Keratinocyte (primary cell): ENCODE data around the gene MED9. TPM values are rescaled to one million over a fixed set of nuclear protein-coding genes. Genes with fewer than 3 reads are reported as not detected.

ENCODE experiments used
- DNase-seq: peaks from one replicate; pipeline ENCODE4 v3.0.0-alpha.2; 2011; ENCODE audit warnings: low read depth, missing footprints, low spot score
- FAIRE-seq: peaks from 2 replicates; lab custom pipeline; 2011; peaks lifted over from hg19 to GRCh38; lab: Jason Lieb, UNC
- H2AFZ ChIP-seq: 2 replicates; pipeline ENCODE4 v1.6.0; 2012; ENCODE audit warnings: low read length, control low read depth, inconsistent platforms; ENCODE audit not compliant: control insufficient read depth
- H3K27ac ChIP-seq: 2 replicates; pipeline ENCODE4 v1.5.1; 2011; ENCODE audit warnings: low read length; ENCODE audit not compliant: control insufficient read depth, insufficient read depth
- H3K27me3 ChIP-seq: 3 replicates; pipeline ENCODE4 v1.6.0; 2011; ENCODE audit warnings: low read length; ENCODE audit not compliant: control insufficient read depth, insufficient read depth; ENCODE audit errors: extremely low read depth
- H3K36me3 ChIP-seq, 2 experiments: 2 replicates in 1 of 2; 3 replicates in 1 of 2; pipeline ENCODE4 v1.5.1; 2011; ENCODE audit warnings: low read length in 2 of 2, mild to moderate bottlenecking in 1 of 2; ENCODE audit not compliant: control insufficient read depth in 2 of 2, insufficient read depth in 2 of 2; ENCODE audit errors: extremely low read depth in 1 of 2
- H3K4me1 ChIP-seq: 3 replicates; pipeline ENCODE4 v1.5.1; 2011; ENCODE audit warnings: low read length; ENCODE audit not compliant: control insufficient read depth, insufficient read depth; ENCODE audit errors: extremely low read depth
- H3K4me2 ChIP-seq: 3 replicates; pipeline ENCODE4 v1.6.0; 2011; ENCODE audit warnings: low read depth, low read length; ENCODE audit not compliant: control insufficient read depth, insufficient read depth; ENCODE audit errors: extremely low read depth
- H3K4me3 ChIP-seq, 3 experiments: fragments of 200-600 bp in 1 of 3; sonication (generic) in 1 of 3; 2 replicates in 2 of 3; 3 replicates in 1 of 3; pipeline ENCODE4 v1.5.1; 2011 to 2016; ENCODE audit warnings: low read length in 3 of 3, mild to moderate bottlenecking in 3 of 3, control low read depth in 2 of 3, inconsistent platforms in 1 of 3, low read depth in 1 of 3, mixed read lengths in 1 of 3, mixed run types in 1 of 3, moderate library complexity in 1 of 3; ENCODE audit not compliant: control insufficient read depth in 2 of 3, insufficient read depth in 2 of 3; ENCODE audit errors: extremely low read depth in 1 of 3
- H3K79me2 ChIP-seq: 2 replicates; pipeline ENCODE4 v1.6.0; 2012; ENCODE audit warnings: low read length; ENCODE audit not compliant: control insufficient read depth, insufficient read depth
- H3K9ac ChIP-seq: 3 replicates; pipeline ENCODE4 v1.6.0; 2011; ENCODE audit warnings: low read length; ENCODE audit not compliant: control insufficient read depth, insufficient read depth; ENCODE audit errors: extremely low read depth
- H3K9me1 ChIP-seq: 3 replicates; pipeline ENCODE4 v1.6.0; 2011; ENCODE audit warnings: low read length; ENCODE audit not compliant: control insufficient read depth, insufficient read depth; ENCODE audit errors: extremely low read depth
- H3K9me3 ChIP-seq: 2 replicates; pipeline ENCODE4 v1.5.1; 2012; ENCODE audit warnings: low read depth, low read length; ENCODE audit not compliant: control insufficient read depth
- H4K20me1 ChIP-seq: 3 replicates; pipeline ENCODE4 v1.6.0; 2011; ENCODE audit warnings: low read length; ENCODE audit not compliant: control insufficient read depth, insufficient read depth; ENCODE audit errors: extremely low read depth
- EZH2 ChIP-seq: IDR thresholded peaks from one replicate; pipeline ENCODE4 v1.6.1; 2012; ENCODE audit warnings: inconsistent platforms, mild to moderate bottlenecking, low read length, moderate library complexity
- dilution Hi-C: fragments of 300-500 bp; cut with MboI; formaldehyde crosslinking; loops from one replicate; pipeline ENCODE4 v1.7.0; 2020; ENCODE audit warnings: low sequenced_read_pairs; ENCODE audit not compliant: extremely low pct_ligation_motif_present
- polyA plus RNA-seq, 5 experiments: library from polyadenylated mRNA; depleted of rRNA in 3 of 5; stranded (reverse) in 3 of 5; stranded (forward) in 1 of 5; unstranded in 1 of 5; fragments of >200 nt; gene quantifications; 1 replicate in 1 of 5; 2 replicates in 3 of 5; 3 replicates in 1 of 5; pipeline versions ENCODE4 v1.2.1 to v1.2.3, GENCODE V29; 2011 to 2012; ENCODE audit warnings: missing spikeins in 2 of 5, low read depth in 1 of 5, low replicate concordance in 1 of 5
- TF ChIP-seq, protein P1 (sequence below), 3 experiments: IDR thresholded peaks in 1 of 3; conservative IDR thresholded peaks in 1 of 3; optimal IDR thresholded peaks in 1 of 3; 2 replicates in 2 of 3; 3 replicates in 1 of 3; pipeline versions ENCODE3 to v1.5.1; 2011; ENCODE audit warnings: low read length in 3 of 3, mild to moderate bottlenecking in 3 of 3, moderate library complexity in 2 of 3, control low read depth in 1 of 3, inconsistent platforms in 1 of 3; ENCODE audit not compliant: insufficient read depth in 2 of 3; ENCODE audit errors: extremely low read depth in 1 of 3

MED9 gene
- polyA plus RNA-seq, 1 donor (not counting 4 experiments of a cell fraction or from before 2014, with no cell fraction given), result 6.9 TPM

DNA sequence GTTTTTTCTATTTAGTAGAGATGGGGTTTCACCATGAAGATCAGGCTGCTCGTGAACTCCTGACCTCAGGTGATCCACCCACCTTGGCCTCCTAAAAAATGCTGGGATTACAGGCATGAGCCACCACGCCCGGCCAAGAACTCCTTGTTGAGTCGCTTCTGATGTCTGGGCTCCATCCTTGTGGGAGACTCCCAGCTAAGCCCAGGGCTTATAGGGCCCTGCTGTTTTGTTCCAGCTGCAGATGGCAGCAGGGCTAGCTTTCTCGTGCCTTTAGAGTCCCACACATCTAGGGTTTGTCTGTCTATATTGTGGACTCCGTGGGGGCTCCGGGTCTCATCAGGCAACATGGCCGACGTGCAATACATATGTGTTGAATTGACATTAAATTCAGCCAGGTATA lies 39.3 kb upstream of the MED9 start:
- Histone ChIP-seq H3K9me1 (no peaks in the 10 kb centered on the region), H4K20me1 (no peaks in the 10 kb centered on the region), H3K4me2 (no peak overlapping the region), H3K27me3 (peaks cover 7% of the 10 kb centered on the region), H3K9ac (no peak overlapping the region), H3K27ac (no peak overlapping the region), H3K4me3 (no peak overlapping the region), H3K36me3 (no peaks in the 10 kb centered on the region), H3K9me3 (no peaks in the 10 kb centered on the region), H2AFZ (no peak overlapping the region), H3K4me1 (no peaks in the 10 kb centered on the region), H3K79me2 (no peaks in the 10 kb centered on the region)
- no peak for DNase-seq
- dilution Hi-C loops, result no loop called here
- TF ChIP-seq, protein P1, sequence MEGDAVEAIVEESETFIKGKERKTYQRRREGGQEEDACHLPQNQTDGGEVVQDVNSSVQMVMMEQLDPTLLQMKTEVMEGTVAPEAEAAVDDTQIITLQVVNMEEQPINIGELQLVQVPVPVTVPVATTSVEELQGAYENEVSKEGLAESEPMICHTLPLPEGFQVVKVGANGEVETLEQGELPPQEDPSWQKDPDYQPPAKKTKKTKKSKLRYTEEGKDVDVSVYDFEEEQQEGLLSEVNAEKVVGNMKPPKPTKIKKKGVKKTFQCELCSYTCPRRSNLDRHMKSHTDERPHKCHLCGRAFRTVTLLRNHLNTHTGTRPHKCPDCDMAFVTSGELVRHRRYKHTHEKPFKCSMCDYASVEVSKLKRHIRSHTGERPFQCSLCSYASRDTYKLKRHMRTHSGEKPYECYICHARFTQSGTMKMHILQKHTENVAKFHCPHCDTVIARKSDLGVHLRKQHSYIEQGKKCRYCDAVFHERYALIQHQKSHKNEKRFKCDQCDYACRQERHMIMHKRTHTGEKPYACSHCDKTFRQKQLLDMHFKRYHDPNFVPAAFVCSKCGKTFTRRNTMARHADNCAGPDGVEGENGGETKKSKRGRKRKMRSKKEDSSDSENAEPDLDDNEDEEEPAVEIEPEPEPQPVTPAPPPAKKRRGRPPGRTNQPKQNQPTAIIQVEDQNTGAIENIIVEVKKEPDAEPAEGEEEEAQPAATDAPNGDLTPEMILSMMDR (optimal IDR thresholded peaks at IDR 0.05 in 1 of 3, IDR thresholded peaks at IDR 0.05 in 1 of 3, conservative IDR thresholded peaks at IDR 0.05 in 1 of 3; ENCODE audit: extremely low read depth in 1 of 3, insufficient read depth in 2 of 3, low read length in 3 of 3), result no peak
- TF ChIP-seq EZH2, result no peak
- FAIRE-seq, result no peak

DNA sequence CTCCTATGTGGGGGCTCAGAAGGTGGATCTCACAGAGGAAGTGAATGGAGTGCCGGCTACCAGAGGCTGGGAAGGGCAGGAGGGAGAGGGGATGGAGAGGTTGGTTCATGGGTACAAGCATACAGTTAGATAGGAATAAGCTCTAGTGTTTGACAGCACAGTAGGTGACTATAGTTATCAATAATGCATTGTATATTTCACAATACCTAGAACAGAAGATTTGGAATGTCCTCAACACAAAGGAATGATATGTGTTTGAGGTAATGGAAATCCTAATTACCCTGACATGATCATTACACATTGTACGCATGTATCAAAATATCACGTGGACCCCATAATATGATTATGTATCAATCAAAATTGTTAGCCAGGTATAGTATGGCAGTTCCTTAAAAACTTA lies 38.9 kb upstream of the MED9 start:
- H3K9me1 ChIP-seq, result no peaks in the 10 kb centered on the region
- DNase-seq, result no peak
- H3K4me1 ChIP-seq, result no peaks in the 10 kb centered on the region
- no peak overlapping the region for H3K4me3 ChIP-seq
- no peaks in the 10 kb centered on the region for H3K9me3 ChIP-seq
- H3K4me2 ChIP-seq, result no peak overlapping the region
- FAIRE-seq, result no peak
- no peaks in the 10 kb centered on the region for H3K36me3 ChIP-seq
- dilution Hi-C loops, result no loop called here
- H3K9ac ChIP-seq, result no peak overlapping the region
- no peaks in the 10 kb centered on the region for H3K79me2 ChIP-seq
- no peak overlapping the region for H3K27ac ChIP-seq
- H3K27me3 ChIP-seq, result peaks cover 7% of the 10 kb centered on the region
- no peaks in the 10 kb centered on the region for H4K20me1 ChIP-seq
- H2AFZ ChIP-seq, result no peak overlapping the region
- no peak for TF ChIP-seq EZH2
- TF ChIP-seq, protein P1 (optimal IDR thresholded peaks at IDR 0.05 in 1 of 3, IDR thresholded peaks at IDR 0.05 in 1 of 3, conservative IDR thresholded peaks at IDR 0.05 in 1 of 3; ENCODE audit: extremely low read depth in 1 of 3, insufficient read depth in 2 of 3, low read length in 3 of 3), result no peak
